Stimulated activated CD4-positive, alpha-beta T cell treated with anti-CD3 and anti-CD28 coated beads, Interleukin-4, amount 100 ng/mL, for 24 hours (primary cell): ENCODE data around the gene MSX2.

Source experiments
- DNase-seq: peaks from one replicate; pipeline ENCODE4 v3.0.0-alpha.2; 2020

Gene MSX2

DNA sequence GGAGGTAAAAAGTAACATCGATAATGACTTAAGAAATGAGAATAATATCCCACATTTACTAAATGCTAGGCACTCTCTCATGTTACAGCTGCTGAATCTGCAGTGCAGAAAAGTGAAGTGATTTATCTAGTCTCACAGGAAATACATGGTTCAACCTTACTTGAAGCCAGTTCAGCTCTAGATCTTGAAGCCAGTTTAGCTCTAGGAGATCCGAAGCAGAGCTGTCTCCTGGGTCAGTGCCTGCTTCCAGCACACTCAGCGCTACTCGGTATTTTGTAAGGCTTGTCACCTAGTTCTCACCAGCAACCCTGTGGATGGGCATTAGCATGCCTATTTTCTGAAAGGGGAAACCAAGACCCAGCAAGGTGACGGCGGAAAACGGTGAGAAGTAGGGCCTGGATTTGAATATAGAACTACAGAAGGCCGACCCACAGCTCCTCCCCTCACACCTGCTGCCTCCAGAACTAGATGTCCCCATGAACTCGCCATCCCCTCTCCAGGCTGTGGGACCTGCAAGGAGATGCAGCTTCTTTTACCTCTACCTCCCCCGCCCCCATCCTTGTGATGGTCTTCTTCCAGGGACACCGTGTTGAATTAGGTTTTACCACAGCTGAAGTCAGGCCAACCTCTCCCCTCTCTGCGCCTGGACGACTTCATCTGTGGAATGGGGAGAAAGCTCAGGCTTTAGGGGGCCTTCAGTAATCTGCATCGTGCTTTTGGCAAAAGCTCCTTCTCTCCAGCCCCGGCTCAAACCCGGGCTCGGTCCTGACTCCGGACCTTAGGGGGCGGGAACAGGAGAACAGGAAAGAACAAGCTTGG lies 4.4 kb upstream of the MSX2 start:
- DNase-seq = no peak

DNA sequence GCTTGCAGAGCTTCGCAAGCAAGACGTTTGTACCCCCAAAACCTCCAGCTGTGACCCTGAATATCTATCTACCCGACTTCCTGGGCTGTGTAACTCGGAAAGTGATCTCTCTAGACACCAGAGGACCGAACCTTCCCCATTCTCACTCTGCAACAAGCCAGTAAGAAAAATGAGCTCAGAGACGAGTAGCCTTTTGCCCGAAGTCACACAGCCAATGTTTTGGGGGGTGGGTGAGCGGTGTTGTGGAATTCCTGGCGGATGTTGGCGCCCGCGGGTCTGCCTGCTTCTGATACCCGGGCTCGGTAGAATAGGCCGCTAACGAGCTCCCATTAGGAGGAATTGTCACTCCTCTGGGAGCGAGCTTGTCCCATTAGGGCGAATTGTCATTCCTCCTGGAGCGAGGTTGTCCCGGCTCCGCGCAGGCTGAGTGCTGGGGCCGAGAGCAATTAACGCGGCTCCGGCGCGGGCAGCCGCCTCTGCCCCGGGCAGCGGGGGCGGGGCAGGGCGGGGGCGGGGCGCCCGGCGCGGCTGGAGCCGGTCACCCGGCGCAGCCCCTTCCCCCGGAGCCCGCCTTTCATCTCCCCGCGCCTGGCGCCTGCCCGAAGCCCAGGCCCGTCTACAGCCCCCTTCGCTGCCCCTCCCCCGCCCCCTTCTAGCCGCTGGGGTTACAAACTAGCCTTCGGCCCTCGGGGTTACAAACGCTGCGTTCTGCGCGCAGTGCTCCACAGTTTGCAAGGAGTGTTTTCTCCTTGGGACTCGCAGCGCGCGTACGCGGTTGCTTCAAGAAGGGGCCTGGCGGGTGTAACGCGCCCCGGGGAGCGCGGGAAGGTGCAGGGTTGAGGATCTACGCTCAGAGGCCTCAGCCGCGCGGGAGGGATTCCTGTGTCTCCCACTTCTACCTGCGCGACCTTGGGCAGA lies 3.5 kb upstream of the MSX2 start:
- no peak for DNase-seq

DNA sequence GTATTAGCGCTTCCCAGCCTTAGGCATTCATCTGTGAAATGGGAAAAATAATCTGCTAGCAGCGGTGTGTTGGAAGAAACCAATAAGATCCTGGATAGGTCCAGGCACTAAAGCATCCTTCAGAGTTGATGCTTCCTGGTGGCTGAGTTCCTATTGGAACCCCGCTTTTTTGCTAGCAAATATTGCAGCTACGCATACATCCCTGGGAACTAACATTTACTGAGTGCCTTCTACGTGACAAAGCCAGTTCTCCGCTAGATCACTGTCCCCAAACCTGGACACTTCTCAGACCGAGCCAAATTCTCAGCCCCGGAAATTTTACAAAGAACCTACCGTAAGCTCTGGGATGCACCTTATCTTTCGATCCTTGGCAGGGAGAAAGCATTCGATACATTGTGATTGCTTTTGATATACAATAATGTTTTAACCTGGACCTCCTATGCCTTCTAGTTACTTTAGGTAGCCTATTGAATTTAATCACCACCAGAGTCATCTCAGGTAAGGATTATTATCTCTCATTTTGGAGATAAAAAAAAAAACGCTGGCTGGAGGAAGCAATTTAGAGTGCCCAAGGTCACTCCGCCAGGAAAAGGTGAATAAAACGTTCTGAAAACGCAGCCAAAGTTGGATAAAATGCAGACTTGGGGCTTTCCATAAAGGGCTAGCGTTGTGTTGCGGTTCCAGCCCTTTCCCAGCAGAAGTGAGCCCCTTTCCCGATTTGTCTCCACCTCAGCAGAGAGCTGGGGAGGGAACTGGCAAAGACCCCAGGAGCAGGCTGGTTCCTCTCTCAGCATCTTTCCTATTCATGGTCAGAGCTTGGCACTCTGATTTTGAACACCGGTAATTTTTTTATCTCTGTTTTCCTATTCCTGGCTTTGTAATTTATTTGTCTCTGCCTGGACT lies 2.6 kb upstream of the MSX2 start:
- DNase-seq = no peak

DNA sequence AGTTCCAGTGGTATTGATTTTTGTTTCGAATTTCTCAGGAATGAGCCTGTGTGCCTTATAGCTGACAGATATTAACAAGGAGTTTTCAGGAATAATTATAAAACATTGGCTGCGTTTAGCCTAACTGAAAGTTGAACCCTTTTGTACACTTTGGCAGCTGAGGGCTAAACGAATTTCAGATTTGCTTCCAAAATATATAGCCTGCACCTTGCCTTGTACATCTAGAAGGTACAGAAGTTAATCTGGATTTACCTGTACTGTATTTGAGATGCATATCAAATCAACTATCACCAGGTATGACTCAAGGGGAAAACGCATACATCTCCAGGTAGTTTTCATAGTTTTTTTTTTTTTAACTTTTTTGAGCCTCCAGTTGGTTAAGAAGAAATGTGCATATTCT lies 1.9 kb upstream of the MSX2 start:
- no peak for DNase-seq

DNA sequence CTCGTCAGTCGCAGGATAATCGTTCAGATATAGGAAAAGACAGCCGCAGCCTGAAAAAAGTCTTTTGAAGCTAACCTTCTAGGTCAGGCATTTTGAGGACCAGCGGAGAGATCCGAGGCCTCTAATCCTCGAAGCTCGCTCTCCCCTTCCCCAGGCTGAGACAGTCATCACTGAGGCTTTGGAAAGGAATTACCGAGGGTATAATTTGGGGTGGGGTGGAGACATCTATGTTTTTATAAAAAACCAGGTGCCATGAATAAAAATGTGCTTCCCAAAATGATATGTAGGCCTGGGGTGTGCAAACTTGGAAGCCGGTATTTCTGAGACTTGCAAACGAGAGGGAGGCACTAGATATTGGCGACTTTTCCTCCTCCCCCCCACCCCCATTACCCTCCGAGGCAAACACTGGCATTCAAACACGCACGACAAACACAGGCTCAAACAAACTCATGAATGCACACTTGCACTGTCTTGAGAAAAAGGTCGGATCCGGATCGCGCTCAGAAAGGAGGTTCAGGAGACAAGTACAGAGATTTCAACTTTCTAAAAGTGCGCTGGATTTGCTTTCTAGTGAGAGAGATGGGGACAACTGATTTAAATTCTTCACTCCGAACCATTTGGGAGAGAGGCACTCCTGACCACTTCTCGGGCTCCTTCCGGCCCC lies 935 bp upstream of the MSX2 start:
- no peak for DNase-seq

DNA sequence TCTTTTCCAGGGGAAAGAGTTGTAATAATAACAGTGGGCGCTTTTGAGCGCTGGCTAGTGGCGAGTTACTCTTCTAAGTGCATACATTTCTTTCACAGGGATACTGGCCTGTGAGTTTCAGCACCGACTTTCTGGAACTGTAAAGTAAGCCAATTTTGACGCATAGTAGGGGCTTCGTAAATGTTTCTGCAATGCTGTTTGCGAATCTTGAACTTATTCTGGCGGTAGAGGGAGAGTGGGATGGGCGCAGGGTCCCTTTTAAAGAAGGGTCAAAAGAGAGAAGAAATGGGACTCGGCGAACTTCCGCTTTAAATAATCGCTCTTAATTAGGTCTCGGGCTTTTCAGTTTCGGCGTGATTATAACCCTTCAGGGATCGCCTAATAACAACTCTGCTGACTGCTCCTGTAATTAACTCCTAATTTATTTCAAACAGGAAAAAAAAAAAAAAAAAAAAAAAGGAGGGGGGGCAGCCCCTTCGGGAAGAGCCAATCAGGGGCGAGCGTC lies 351 bp upstream of the MSX2 start:
- no peak for DNase-seq

DNA sequence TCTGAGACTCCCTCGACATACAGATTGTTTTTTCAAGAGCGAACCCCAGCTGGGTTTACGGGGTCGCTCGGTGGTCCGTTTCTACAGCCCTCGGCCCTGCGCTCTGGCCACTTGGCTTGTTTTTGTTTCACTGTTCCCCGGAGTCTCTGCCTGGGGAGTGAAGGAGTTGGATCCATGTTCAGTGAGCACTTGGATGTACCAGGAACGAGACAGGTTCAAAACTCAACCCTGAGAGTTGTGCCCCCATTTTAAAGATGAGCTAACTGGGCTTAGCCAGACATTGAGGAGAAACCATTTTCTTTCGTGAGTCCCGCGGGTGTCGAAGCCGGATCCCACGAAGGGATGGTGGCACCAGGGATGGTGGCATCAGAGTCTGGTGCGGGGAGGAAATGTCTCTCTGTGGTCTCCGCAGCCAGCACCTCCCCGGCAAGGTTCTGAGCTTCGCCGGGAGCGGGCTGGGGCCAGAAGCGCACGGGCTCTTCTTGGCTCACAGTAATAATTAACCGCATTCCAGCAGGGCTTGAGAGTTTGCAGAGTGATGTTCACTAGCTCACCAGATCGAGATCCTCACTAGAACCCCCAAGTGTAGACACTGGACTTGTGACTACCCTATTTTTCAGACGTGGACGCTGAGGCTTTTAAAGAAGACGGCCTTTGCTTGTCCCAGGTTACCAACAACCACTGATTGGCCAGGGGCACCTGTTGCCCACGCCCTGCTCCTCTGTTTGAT lies 1.0 kb downstream of the MSX2 start:
- no peak for DNase-seq

DNA sequence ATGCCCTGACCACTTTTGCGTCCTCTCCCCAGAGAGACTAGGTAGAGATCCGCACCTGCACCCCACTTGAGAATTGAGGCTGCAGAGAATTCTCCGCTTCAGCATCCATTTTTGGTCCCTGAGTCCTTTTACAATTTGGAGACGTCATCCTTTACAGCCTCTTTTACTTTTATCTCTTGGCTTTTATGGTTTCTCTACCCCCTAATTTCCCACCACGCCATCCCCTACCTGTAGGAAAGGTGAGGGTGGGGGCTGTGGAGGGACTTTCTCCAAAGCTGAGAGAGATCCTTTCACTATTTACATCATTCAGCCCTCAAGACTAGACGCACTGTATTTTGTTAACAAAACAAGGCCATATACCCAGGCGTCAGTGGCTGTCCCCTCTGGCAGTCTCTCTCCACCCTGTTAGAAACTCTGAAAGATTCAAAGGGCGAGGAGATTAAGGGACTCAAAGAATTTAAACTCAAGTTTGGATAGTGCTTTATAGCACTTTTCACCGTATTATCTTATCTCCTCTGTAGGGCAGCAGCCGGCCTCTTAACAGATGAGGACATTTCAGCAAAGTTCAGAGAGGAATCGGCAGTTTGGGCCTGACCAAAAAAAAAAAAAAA lies 1.7 kb downstream of the MSX2 start:
- no peak for DNase-seq

DNA sequence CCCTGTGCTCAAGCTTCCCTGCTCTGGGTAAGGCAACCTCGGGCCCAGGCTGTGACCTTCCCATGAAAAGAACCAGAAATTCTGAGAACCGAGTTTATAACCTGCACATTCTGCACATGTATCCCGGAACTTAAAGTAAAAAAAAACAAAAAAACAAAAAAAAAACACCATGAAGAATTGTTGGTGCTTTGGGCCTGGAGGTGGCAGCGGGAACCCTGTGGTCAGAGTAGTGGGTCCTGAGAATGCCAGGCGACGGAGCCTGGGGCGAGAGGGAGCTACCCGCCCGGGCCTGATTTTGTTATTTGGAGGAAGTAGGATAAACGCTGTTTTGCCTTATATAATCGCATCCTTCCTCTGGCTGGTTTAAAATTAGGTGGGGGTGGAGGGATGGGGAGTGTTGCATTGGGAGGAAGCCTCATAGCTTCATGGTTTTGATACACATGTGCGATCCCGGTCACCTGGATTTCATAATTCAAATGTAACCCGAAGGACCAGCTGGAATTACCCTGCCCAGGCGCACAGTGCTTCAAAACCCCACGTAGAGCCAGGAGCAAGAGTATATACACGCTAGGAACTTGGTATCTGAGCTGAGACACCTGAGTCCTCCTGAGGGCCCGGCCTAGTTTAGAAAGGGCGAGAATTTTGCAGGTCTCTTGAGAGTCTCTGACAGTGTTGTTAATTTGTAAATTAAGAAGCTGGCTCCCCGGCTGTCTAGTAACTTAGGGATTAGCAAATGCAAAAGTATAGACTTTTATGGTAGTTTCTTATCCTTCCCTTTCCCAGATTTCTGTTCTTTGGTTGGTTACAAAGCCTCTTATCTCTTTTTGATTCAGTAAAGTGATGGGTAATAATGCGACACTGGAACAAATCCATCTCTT lies 2.8 kb downstream of the MSX2 start:
- no peak for DNase-seq

DNA sequence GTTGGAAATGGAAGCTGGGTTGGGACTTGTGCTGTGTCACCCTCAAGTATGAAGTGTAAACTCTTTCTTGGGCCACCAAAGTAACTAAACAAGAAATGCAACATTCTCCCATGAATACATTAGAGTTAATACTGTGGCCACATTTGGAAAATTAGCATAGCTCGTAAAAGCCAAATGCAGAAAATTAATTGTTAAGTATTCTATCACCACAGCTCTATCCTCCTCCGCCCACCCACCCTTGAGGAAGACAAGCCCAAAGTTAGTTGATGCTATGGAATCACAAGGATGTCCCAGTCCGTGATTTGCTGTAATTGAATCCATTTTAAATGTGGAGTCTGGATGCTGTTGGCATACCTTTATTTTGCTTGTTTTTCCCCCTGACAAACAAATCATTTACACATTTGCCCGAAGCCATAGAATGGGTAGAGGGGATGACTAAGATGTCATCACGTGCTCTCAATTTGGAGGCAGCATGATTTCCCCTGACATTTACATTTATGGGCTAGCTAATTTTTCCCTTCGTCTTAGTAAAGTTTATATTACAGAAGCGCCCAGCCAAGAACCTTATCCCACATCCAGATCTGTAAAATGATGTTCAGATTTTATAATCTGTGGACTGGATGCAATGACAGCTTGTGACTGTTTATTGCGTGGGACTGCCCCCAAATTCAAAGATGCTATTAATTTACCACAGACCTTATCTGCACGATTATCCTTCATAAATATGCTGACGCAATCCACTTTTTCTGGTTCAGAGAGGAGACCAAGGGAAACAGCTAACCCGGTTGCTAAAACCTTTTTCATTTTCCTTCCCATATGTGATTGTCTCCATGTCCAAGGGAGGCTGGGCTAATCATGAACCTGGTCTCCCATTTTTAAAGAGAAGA lies 3.7 kb downstream of the MSX2 start:
- no peak for DNase-seq

DNA sequence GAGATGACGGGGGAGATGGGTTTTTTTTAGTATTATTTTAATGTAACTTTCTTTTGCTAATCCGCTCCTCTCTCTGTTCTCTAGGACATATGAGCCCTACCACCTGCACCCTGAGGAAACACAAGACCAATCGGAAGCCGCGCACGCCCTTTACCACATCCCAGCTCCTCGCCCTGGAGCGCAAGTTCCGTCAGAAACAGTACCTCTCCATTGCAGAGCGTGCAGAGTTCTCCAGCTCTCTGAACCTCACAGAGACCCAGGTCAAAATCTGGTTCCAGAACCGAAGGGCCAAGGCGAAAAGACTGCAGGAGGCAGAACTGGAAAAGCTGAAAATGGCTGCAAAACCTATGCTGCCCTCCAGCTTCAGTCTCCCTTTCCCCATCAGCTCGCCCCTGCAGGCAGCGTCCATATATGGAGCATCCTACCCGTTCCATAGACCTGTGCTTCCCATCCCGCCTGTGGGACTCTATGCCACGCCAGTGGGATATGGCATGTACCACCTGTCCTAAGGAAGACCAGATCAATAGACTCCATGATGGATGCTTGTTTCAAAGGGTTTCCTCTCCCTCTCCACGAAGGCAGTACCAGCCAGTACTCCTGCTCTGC lies 4.8 kb downstream of the MSX2 start:
- no peak for DNase-seq

DNA sequence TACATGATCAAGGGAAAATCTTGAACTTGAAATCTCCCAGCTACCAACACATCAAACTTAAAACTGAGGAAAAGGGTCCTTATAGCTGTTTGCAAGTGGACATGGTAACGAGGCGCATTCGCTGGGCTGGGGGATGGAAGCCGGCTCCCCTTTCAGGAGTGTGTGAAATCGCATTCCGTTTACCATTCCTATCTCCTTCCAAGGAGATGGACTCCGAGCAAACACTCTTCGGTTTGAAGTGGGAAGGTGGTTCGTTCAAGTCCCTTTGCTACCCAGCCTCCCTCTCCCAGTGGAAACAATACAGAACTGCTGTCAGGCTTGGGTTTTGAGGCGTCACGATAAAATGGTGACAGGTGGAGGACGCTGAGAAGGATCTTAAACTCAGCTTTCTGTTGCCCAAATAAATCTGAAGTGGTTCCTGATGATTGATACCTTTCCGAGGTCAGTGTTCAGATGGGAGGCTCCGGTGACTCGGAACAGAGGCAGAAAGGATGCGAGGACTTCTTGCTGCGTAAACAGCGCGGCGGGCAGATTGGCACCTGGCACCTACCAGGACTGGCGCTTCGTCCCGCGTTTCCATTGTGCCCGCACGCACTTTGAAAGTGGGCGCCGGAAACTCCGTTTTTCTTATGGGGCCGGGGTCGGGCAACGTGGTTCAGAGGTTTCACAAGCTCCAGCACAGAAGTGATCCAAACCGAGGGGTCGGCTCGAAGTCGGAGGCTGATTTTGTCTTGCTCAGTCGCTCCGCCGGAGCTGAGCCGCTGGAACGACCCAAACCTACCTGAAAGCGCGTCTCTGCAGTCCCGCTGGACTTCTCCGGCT lies 7.0 kb downstream of the MSX2 start:
- no peak for DNase-seq

DNA sequence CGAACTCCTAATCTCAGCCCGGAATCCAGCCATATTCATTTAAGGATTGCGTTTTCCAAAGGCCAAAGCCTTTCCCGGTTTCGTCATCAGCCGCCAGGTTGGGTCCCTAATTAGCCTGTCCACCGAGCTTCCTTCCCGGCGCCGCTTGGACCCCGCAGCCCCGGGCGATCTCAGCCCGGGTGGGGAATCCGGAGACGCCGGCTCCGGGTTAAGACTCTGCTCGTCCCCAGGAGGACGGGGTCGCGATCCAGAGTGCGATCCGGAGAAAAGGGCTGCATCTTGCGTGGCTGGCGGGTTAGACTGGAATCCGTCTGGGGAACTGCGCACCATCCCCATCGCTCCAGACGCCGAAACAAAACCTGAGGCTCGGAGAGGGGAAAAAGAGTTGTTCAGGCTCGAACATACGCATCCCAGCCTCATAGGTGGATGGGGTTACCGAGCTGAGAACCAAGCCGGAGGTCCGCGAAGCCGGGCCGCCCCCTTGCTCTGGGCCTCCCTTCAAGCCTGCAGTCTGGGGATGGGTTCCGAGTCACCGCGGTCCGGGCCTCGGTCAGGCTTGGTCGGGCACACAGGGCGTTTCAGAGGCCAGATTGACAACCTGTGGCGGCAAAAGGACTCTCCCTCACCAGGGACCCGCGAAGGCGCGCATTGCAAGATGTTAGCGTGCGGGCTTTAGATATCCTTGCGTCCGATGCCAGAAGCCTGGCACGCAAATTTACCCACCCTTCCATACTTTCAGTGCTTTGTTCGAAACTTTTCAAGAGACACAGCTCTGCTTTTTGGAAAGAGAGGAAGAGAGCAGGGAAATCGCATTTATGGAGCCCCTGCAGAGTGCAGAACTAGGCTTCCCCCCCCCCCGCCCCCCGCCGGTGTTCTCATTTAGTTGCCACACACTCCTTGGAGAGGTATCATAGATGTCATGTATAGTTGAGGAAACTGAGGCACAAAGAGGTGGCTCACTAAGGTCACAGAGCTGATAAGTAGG lies 7.9 kb downstream of the MSX2 start:
- DNase-seq = no peak

DNA sequence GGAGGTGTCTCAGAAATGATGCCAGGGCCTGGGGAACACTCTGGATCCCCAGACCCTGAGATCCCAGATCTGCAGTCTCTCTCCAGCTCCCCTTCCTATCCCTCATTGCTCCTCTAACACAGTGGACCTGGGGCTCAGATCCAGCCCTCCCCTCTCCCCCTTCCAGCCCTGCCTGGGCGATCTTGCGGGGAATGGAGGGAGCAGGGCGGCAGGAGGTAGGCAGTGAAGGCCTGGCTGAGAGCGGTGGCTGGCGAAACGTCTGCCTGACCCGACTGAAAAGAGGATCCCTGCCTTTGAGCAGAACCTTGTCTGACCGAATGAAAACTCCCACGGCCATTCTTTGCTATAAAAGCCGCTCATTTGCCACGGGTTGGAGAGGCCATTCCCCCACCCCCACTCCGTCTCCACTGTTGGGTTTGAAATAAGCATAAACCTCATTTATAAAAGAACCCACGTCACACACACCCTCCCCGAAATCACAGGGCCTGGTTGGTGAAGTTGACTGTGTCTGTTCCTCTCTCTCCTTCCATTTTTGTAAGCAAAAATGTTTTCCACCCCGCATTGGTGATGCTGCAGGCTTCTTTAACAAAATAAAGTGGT lies 8.8 kb downstream of the MSX2 start:
- DNase-seq = no peak

DNA sequence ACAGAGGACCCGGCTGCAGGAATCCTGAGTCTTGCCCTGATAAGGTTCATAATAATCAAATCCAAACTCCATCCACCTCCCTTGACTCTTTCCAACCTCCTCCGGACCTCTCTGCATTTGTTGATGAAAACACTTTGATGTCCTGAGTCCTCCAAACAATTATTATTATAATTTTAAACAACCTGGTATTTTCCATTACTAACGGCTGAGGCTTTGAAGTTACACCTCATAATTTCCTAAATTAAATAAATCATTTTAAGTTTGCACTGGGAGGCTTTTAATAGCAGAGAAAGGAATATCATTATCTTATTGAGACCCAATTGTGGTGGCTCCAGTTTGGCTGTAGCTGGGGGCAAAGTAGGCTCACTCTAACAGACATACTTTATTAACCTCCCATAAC lies 9.5 kb downstream of the MSX2 start:
- no peak for DNase-seq
